NCI-H748 (cell line): ENCODE data around the gene GPD2.
"Not testable (repeated sequence)": the region's sequence is repeated elsewhere in the genome, so short reads cannot be mapped to it uniquely, and the experiment has no call there.

ENCODE experiments used
- DNase-seq: peaks from one replicate; lab custom pipeline; 2025; ENCODE audit not compliant: unreplicated experiment; lab: John Stamatoyannopoulos, UW

The GPD2 gene

GRCh38 chr2:156473445-156473844, 37.3 kb downstream of the GPD2 start:
- no peak for DNase-seq

GRCh38 chr2:156474401-156474800, 38.2 kb downstream of the GPD2 start:
- no peak for DNase-seq

GRCh38 chr2:156476021-156476849, 40.1 kb downstream of the GPD2 start:
- no peak for DNase-seq

- no peak for DNase-seq
Observed at GRCh38 chr2:156476850-156477206, 40.6 kb downstream of the GPD2 start.

GRCh38 chr2:156480376-156480775, 44.2 kb downstream of the GPD2 start:
- no peak for DNase-seq

GRCh38 chr2:156481312-156481711, 45.1 kb downstream of the GPD2 start:
- DNase-seq: no peak

- DNase-seq: no peak
Observed at GRCh38 chr2:156483741-156484173, 47.6 kb downstream of the GPD2 start.

GRCh38 chr2:156486147-156486546, 50.0 kb downstream of the GPD2 start:
- no peak for DNase-seq

- no peak for DNase-seq
Observed at GRCh38 chr2:156486614-156487013, 50.4 kb downstream of the GPD2 start.

- DNase-seq: no peak
Observed at GRCh38 chr2:156489195-156489594, 53.0 kb downstream of the GPD2 start.

GRCh38 chr2:156489750-156490465, 53.7 kb downstream of the GPD2 start:
- no peak for DNase-seq

- no peak for DNase-seq
Observed at GRCh38 chr2:156490466-156490840, 54.3 kb downstream of the GPD2 start.

- DNase-seq: no peak
Observed at GRCh38 chr2:156491176-156491575, 55.0 kb downstream of the GPD2 start.

GRCh38 chr2:156492979-156493378, 56.8 kb downstream of the GPD2 start:
- no peak for DNase-seq

- not testable (repeated sequence) for DNase-seq
Observed at GRCh38 chr2:156495998-156496397, 59.8 kb downstream of the GPD2 start.

- DNase-seq: no peak
Observed at GRCh38 chr2:156505696-156506095, 69.5 kb downstream of the GPD2 start.

- DNase-seq: no peak
Observed at GRCh38 chr2:156511122-156511521, 74.9 kb downstream of the GPD2 start.

GRCh38 chr2:156511803-156512202, 75.6 kb downstream of the GPD2 start:
- DNase-seq: no peak

GRCh38 chr2:156512451-156512850, 76.3 kb downstream of the GPD2 start:
- no peak for DNase-seq

GRCh38 chr2:156513219-156513618, 77.0 kb downstream of the GPD2 start:
- no peak for DNase-seq

GRCh38 chr2:156517419-156517818, 81.2 kb downstream of the GPD2 start:
- no peak for DNase-seq

GRCh38 chr2:156518138-156518537, 82.0 kb downstream of the GPD2 start:
- DNase-seq: no peak
